ENCODE measurements around the gene BBX.

Gene BBX

GRCh38 chr3:107668963-107669362, 146.2 kb downstream of the BBX start:
- no peak for TF ChIP-seq CTCF (IDR thresholded peaks at IDR 0.05; ENCODE audit: extremely low read depth, missing control alignments)
- DNase-seq (ENCODE audit: low spot score): no peak

GRCh38 chr3:107669669-107670068, 146.9 kb downstream of the BBX start:
- no peak for TF ChIP-seq CTCF (IDR thresholded peaks at IDR 0.05; ENCODE audit: extremely low read depth, missing control alignments)
- DNase-seq (ENCODE audit: low spot score): no peak

GRCh38 chr3:107670986-107671385, 148.2 kb downstream of the BBX start:
- no peak for TF ChIP-seq CTCF (IDR thresholded peaks at IDR 0.05; ENCODE audit: extremely low read depth, missing control alignments)

GRCh38 chr3:107674371-107674770, 151.6 kb downstream of the BBX start:
- no peak for DNase-seq (ENCODE audit: low spot score)
- no peak for TF ChIP-seq CTCF (IDR thresholded peaks at IDR 0.05; ENCODE audit: extremely low read depth, missing control alignments)

More at GRCh38 chr3:107670986-107671385, 148.2 kb downstream of the BBX start:
- no peak for DNase-seq (ENCODE audit: low spot score)

DNA sequence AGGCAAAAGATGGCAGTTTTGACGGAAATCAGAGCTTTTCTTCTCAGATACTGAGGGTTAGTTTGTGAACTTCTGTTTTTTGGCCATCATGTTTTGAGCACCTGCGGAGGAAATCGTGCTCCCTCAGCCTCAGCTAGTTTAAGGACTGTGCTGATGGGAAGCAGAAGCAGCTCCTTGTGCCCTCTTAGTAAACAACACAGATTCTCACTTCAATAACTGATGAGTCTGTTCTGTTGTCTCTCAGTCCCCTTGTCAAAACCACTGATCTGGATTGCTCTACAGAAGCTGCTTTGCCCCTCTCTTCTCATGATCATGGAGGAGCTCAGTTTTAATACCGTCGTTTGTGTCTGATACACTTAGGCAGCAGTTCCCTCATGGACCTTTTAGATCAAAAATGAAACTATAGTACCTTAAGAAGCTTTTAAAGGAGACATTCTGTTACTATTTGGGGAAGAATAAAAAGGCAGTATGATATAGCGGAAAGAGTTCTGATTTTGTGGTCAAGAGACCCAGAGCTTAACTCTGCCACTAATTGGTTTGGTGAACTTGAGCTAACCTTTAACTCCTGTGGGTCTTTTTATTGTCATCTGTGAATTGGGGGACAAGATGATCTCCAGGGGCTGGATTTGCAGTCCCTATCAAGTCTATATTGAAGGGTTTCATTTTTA, 152.6 kb downstream of the BBX start:
- no peak for TF ChIP-seq CTCF (IDR thresholded peaks at IDR 0.05; ENCODE audit: extremely low read depth, missing control alignments)
- DNase-seq (ENCODE audit: low spot score): no peak

GRCh38 chr3:107676469-107677309, 153.9 kb downstream of the BBX start:
- no peak for DNase-seq (ENCODE audit: low spot score)
- TF ChIP-seq CTCF (IDR thresholded peaks at IDR 0.05; ENCODE audit: extremely low read depth, missing control alignments): peak; percentile 23

GRCh38 chr3:107679921-107680320, 157.2 kb downstream of the BBX start:
- no peak for TF ChIP-seq CTCF (IDR thresholded peaks at IDR 0.05; ENCODE audit: extremely low read depth, missing control alignments)
- no peak for DNase-seq (ENCODE audit: low spot score)
